NCI-H510A (cell line): Measurements from ENCODE around the gene CRHR2.
"Not testable (repeated sequence)": the region's sequence is repeated elsewhere in the genome, so short reads cannot be mapped to it uniquely, and the experiment has no call there.

Source experiments
- DNase-seq: peaks from one replicate; lab custom pipeline; 2025; lab: John Stamatoyannopoulos, UW

Gene CRHR2

GRCh38 chr7:30682212-30683083, at the start of gene CRHR2:
CRHR2 (minus strand) TSS chr7:30682456; CDS start chr7:30682280, 176 bp downstream.
- no peak for DNase-seq

- no peak for DNase-seq
Observed at GRCh38 chr7:30731581-30731980, 49.3 kb upstream of the CRHR2 start.

GRCh38 chr7:30730996-30731395, 48.7 kb upstream of the CRHR2 start:
- DNase-seq = no peak

GRCh38 chr7:30730097-30730496, 47.8 kb upstream of the CRHR2 start:
- DNase-seq = no peak

- no peak for DNase-seq
Observed at GRCh38 chr7:30729642-30730041, 47.4 kb upstream of the CRHR2 start.

- DNase-seq = no peak
Observed at GRCh38 chr7:30728591-30729100, 46.4 kb upstream of the CRHR2 start.

GRCh38 chr7:30727061-30727945, 45.0 kb upstream of the CRHR2 start:
- DNase-seq = no peak

GRCh38 chr7:30726296-30727006, 44.2 kb upstream of the CRHR2 start:
- no peak for DNase-seq

- no peak for DNase-seq
Observed at GRCh38 chr7:30723776-30724175, 41.5 kb upstream of the CRHR2 start.

GRCh38 chr7:30722671-30723070, 40.4 kb upstream of the CRHR2 start:
- no peak for DNase-seq

- DNase-seq = no peak
Observed at GRCh38 chr7:30722187-30722586, 39.9 kb upstream of the CRHR2 start.

- DNase-seq = no peak
Observed at GRCh38 chr7:30721211-30721610, 39.0 kb upstream of the CRHR2 start.

GRCh38 chr7:30719434-30719833, 37.2 kb upstream of the CRHR2 start:
- DNase-seq = not testable (repeated sequence)

GRCh38 chr7:30717181-30717580, 34.9 kb upstream of the CRHR2 start:
- no peak for DNase-seq

GRCh38 chr7:30714129-30714528, 31.9 kb upstream of the CRHR2 start:
- DNase-seq = no peak

GRCh38 chr7:30713392-30713791, 31.1 kb upstream of the CRHR2 start:
- DNase-seq = no peak

- DNase-seq = no peak
Observed at GRCh38 chr7:30710669-30711068, 28.4 kb upstream of the CRHR2 start.

- no peak for DNase-seq
Observed at GRCh38 chr7:30709549-30709948, 27.3 kb upstream of the CRHR2 start.

- no peak for DNase-seq
Observed at GRCh38 chr7:30708983-30709382, 26.7 kb upstream of the CRHR2 start.

- no peak for DNase-seq
Observed at GRCh38 chr7:30708412-30708811, 26.2 kb upstream of the CRHR2 start.

GRCh38 chr7:30707391-30708357, 25.4 kb upstream of the CRHR2 start:
- DNase-seq = no peak
